HG02970 (cell line): ENCODE measurements around the gene NTHL1.
A peak's percentile ranks its signal among the peaks of the same experiment; 100 is the strongest.

ENCODE experiments used
- ATAC-seq: cut with Tn5 transposase; IDR thresholded peaks from one replicate; pipeline ENCODE4 v1.9.1; 2021; ENCODE audit warnings: mild to moderate bottlenecking, moderate library complexity, moderate number of reproducible peaks; ENCODE audit not compliant: unreplicated experiment, low FRiP score

Gene NTHL1

GRCh38 chr16:2047330-2048115, at the start of gene NTHL1, which contains the start of gene TSC2:
NTHL1 (minus strand) TSS chr16:2047834; CDS start chr16:2047823, 11 bp downstream.
TSC2 (plus strand) TSS chr16:2047985; CDS start chr16:2048616, 631 bp downstream.
- ATAC-seq = peak; percentile 93

- ATAC-seq = no peak
Measured at GRCh38 chr16:2096853-2097595, 49.4 kb upstream of the NTHL1 start.

- no peak for ATAC-seq
Measured at GRCh38 chr16:2095918-2096582, 48.4 kb upstream of the NTHL1 start.

- no peak for ATAC-seq
Measured at GRCh38 chr16:2095315-2095853, 47.8 kb upstream of the NTHL1 start.

- ATAC-seq = no peak
Measured at GRCh38 chr16:2093793-2094192, 46.2 kb upstream of the NTHL1 start.

GRCh38 chr16:2092866-2093265, 45.2 kb upstream of the NTHL1 start:
- no peak for ATAC-seq

GRCh38 chr16:2092256-2092620, 44.6 kb upstream of the NTHL1 start:
- ATAC-seq = no peak

- ATAC-seq = no peak
Measured at GRCh38 chr16:2091547-2092255, 44.1 kb upstream of the NTHL1 start.

GRCh38 chr16:2090777-2091546, 43.3 kb upstream of the NTHL1 start:
- no peak for ATAC-seq

GRCh38 chr16:2090481-2090776, 42.8 kb upstream of the NTHL1 start:
- ATAC-seq = no peak

- ATAC-seq = no peak
Measured at GRCh38 chr16:2089706-2090480, 42.3 kb upstream of the NTHL1 start.

- no peak for ATAC-seq
Measured at GRCh38 chr16:2088759-2089358, 41.2 kb upstream of the NTHL1 start.

- ATAC-seq = no peak
Measured at GRCh38 chr16:2087748-2088631, 40.4 kb upstream of the NTHL1 start.

GRCh38 chr16:2086812-2087747, 39.4 kb upstream of the NTHL1 start:
- no peak for ATAC-seq

- no peak for ATAC-seq
Measured at GRCh38 chr16:2086106-2086742, 38.6 kb upstream of the NTHL1 start.

- ATAC-seq = no peak
Measured at GRCh38 chr16:2085669-2086068, 38.0 kb upstream of the NTHL1 start.
